Testis (tissue), 3 donors: ENCODE data around the gene COCH. TPM values are rescaled to one million over a fixed set of nuclear protein-coding genes. Genes with fewer than 3 reads are reported as not detected.

Experiments used
- DNase-seq: peaks from one replicate; pipeline ENCODE4 v3.0.0-alpha.2; 2019
- H3K27ac ChIP-seq, 2 donors: fragments of 200-600 bp; sonication (generic); one replicate each; pipeline ENCODE4 v1.5.1; 2019
- H3K27me3 ChIP-seq: fragments of 200-600 bp; sonication (generic); one replicate; pipeline ENCODE4 v1.5.1; 2019
- H3K36me3 ChIP-seq: fragments of 200-600 bp; sonication (generic); one replicate; pipeline ENCODE4 v1.5.1; 2017; ENCODE audit warnings: low read depth; ENCODE audit errors: missing control alignments
- H3K4me1 ChIP-seq: fragments of 200-600 bp; sonication (generic); one replicate; pipeline ENCODE4 v1.5.1; 2019
- H3K4me3 ChIP-seq, 2 donors: fragments of 200-600 bp; sonication (generic); one replicate each; pipeline ENCODE4 v1.5.1; 2017 to 2019
- H3K9me3 ChIP-seq: fragments of 200-600 bp; sonication (generic); one replicate; pipeline ENCODE4 v1.5.1; 2017
- CTCF ChIP-seq, 3 experiments: fragments of 450-650 bp in 2 of 3; fragments of 200-600 bp in 1 of 3; sonication (generic) in 1 of 3; IDR thresholded peaks; one replicate each; pipeline ENCODE4 v1.5.1; 2016 to 2019; ENCODE audit warnings: antibody characterized with exemption in 3 of 3, mild to moderate bottlenecking in 2 of 3, moderate library complexity in 1 of 3
- POLR2A ChIP-seq: fragments of 450-650 bp; IDR thresholded peaks from one replicate; pipeline ENCODE4 v1.6.1; 2017; ENCODE audit warnings: antibody characterized with exemption, mild to moderate bottlenecking, moderate library complexity
- WGBS, 2 donors: methylation state at CpG; one replicate each; pipeline ENCODE4 v1.1.5; 2018; 5-methylcytosine and 5-hydroxymethylcytosine counted together
- intact Hi-C: fragments of 100-400 bp; cut with DNase I; formaldehyde crosslinking; loops from one replicate; pipeline ENCODE4 v1.15.1; 2023; ENCODE audit warnings: low total_unique reads
- polyA plus RNA-seq: library from polyadenylated mRNA; stranded (reverse); fragments of 350-450 nt; fragmentation: Illumina TruSeq; extraction: RNeasy Lipid Tissue Mini Kit (QIAGEN cat#74804); gene quantifications from one replicate; pipeline ENCODE4 v1.2.3, GENCODE V29; 2014; ENCODE audit warnings: low read depth, low replicate concordance; ENCODE audit not compliant: insufficient read depth
- total RNA-seq, 2 donors: library from RNA; depleted of rRNA; stranded (reverse); fragments of >200 nt; gene quantifications; one replicate each; pipeline ENCODE4 v1.2.3, GENCODE V29; 2016

COCH gene
- total and polyA plus RNA-seq, 3 donors from 2014 or later = 2.2 to 5.0 (median 3.0) TPM

- H3K9me3 ChIP-seq = no peaks in the 10 kb centered on the region
- no peak overlapping the region for H3K27ac ChIP-seq
- no peaks in the 10 kb centered on the region for H3K4me1 ChIP-seq
- intact Hi-C loops = no loop called here
- H3K27me3 ChIP-seq = no peaks in the 10 kb centered on the region
- H3K36me3 ChIP-seq = no peaks in the 10 kb centered on the region
- WGBS, 2 donors = 45 to 47% methylated on average over 2 of the region's 2 CpGs
- no peak overlapping the region for H3K4me3 ChIP-seq
- TF ChIP-seq CTCF (IDR thresholded peaks at IDR 0.05) = no peak
- no peak for TF ChIP-seq POLR2A
- DNase-seq = no peak
Observed at GRCh38 chr14:30838351-30838750, 36.0 kb upstream of the COCH start.

- intact Hi-C loops = no loop called here
- 88% methylated on average over 9 to 10 of the region's 10 CpGs for WGBS, 2 donors
- Histone ChIP-seq H3K9me3 (no peaks in the 10 kb centered on the region), H3K4me3 (no peak overlapping the region), H3K36me3 (no peaks in the 10 kb centered on the region), H3K27ac (no peak overlapping the region), H3K27me3 (no peaks in the 10 kb centered on the region), H3K4me1 (no peaks in the 10 kb centered on the region)
- TF ChIP-seq POLR2A (no peak), CTCF (IDR thresholded peaks at IDR 0.05) (no peak)
- no peak for DNase-seq
Observed at GRCh38 chr14:30840086-30840779, 34.1 kb upstream of the COCH start.

- H3K9me3 ChIP-seq = no peaks in the 10 kb centered on the region
- intact Hi-C loops = no loop called here
- H3K27ac ChIP-seq = no peak overlapping the region
- H3K36me3 ChIP-seq = no peaks in the 10 kb centered on the region
- no peaks in the 10 kb centered on the region for H3K27me3 ChIP-seq
- no peak for TF ChIP-seq POLR2A
- TF ChIP-seq CTCF (IDR thresholded peaks at IDR 0.05) = no peak
- H3K4me3 ChIP-seq = no peak overlapping the region
- no peaks in the 10 kb centered on the region for H3K4me1 ChIP-seq
- DNase-seq = no peak
Observed at GRCh38 chr14:30842431-30842830, 31.9 kb upstream of the COCH start.

GRCh38 chr14:30848449-30849240 is 25.7 kb upstream of the COCH start:
- TF ChIP-seq POLR2A = no peak
- TF ChIP-seq CTCF (IDR thresholded peaks at IDR 0.05) = no peak
- Histone ChIP-seq H3K9me3 (no peaks in the 10 kb centered on the region), H3K4me3 (no peak overlapping the region), H3K4me1 (no peaks in the 10 kb centered on the region), H3K27ac (no peak overlapping the region), H3K27me3 (no peaks in the 10 kb centered on the region), H3K36me3 (no peaks in the 10 kb centered on the region)
- intact Hi-C loops = no loop called here
- DNase-seq = no peak
- WGBS, 2 donors = 86 to 92% methylated on average over 4 of the region's 4 CpGs
